HG03196 (cell line): ENCODE results near the gene LHCGR.
A peak's percentile ranks its signal among the peaks of the same experiment; 100 is the strongest.
"Not testable (repeated sequence)": the region's sequence is repeated elsewhere in the genome, so short reads cannot be mapped to it uniquely, and the experiment has no call there.

ENCODE experiments used
- ATAC-seq: cut with Tn5 transposase; IDR thresholded peaks from one replicate; pipeline ENCODE4 v1.9.1; 2021; ENCODE audit not compliant: unreplicated experiment

Gene LHCGR

DNA sequence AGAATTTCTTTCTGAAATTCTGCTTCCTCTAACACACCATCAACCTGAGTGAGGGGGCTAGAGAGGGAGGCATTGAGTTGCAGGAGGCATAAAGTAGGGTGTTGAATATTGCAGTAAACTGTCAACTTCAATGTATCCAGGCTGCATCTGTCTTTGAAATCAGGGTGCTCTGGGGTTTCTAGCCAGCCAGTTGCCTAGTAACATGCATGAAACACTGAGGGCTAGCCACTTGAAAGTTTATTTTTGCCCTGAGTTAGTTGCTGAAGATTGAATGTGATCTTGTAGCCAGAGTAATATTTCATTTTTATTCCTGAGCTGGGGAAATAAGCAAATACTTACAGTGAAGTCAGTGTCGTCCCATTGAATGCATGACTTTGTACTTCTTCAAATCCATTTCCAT lies 41.9 kb downstream of the LHCGR start:
- ATAC-seq, result no peak

DNA sequence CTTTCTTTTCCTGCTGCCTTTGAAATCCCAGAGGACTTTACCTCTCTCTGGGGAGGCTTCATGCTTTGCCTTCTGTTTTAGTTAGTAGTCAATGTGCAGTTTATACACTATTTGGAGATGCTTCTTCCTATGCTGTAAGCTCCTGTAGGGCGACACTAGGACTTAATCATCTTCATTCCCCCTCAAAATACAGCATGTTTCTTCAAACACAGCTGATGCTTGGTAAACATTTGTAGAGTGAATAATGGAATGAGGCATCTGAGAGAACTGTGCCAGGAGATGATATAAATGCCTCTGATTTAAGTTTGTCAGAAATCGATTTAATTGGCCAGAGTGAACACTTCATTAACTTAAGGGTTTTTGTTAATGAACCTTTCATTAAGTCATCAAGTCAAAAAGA lies 43.4 kb downstream of the LHCGR start:
- ATAC-seq, result no peak

DNA sequence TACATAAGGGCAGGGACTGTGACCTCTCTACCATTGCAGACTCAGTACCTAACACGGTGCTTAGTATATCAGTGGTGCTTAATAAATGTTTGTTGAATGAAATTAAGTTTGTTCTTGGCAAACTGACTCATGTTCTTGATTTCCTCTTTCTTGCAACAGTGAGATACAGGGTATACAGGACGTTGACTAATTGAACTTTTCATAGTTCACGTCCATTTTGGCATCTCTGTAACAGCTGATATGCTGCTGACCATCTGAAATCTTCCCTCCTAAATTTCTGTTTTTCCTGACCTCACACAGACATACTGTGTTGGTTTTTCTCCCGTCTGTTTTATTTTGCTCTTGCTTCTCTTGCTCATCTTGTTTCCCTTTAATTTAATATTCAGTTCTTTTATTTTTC lies 44.2 kb downstream of the LHCGR start:
- ATAC-seq, result no peak

DNA sequence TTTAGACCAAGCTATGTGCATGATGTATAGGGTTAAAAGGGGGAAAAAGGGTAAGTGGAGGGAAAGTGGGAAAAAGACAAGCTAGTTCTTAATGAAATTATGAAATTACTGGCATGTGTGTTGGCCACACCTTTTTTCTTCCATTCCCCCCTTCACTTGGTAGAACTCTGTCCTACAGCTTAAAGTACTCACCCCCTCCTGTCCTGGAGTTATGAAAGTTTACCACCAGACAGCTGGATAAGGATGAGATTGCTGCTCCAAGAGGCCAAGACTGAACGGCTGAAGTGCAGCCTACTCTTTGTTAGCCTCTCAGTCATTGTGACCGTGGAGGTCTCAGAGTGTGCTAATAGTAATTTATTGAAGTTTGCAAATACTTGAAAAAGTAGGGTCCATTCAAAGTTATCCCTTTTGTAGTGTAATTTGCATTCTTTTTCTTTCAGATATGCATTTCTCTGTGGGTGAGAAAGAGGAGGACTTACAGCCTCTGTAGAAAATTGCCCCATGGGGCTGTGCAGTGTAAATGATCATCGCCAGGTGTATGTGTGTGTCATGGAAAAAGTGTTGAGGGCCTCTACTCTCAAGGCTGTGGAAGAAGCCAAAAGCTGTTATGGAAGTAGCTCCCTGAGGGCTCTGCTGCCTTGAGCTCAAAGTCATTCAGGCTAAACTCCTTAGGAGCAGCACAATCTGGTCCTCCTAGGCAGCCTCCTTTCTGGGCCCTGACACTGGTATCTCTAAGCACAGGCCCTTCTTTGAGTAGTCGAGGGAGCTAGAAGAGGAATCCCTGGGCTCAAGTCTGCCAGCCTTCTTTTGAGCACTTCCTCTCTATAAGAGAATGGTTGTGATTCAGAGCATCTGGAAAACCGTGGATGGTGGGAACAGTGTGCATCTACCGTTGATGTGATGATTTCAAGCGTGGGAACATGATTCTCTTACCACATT lies 46.2 kb downstream of the LHCGR start:
- ATAC-seq, result no peak

DNA sequence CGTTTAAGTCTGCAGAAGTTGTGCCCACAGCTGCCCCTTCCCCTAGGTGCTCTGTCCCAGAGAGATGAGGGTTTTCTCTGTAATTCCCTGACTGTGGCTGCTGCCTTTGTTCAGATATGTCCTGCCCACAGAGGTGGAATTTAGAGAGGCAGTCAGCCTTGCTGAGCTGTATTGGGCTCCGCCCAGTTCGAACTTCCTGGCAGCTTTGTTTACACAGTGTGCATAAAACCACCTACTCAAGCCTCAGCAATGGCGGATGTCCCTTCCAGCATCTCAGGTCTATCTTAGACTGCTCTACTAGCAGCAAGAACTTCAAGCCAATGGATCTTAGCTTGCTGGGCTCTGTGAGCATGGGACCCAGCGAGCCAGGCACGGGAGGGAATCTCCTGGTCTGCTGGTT lies 48.1 kb downstream of the LHCGR start:
- ATAC-seq, result no peak

DNA sequence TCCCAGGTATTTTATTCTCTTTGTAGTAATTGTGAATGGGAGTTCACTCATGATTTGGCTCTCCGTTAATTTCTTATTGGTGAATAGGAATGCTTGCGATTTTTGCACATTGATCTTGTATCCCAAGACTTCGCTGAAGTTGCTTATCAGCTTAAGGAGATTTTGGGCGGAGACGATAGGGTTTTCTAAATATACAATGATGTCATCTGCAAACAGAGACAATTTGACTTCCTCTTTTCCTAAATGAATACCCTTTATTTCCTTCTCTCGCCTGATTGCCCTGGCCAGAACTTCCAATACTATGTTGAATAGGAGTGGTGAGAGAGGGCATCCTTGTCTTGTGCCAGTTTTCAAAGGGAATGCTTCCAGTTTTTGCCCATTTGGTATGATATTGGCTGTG lies 51.9 kb downstream of the LHCGR start:
- ATAC-seq, result not testable (repeated sequence)

DNA sequence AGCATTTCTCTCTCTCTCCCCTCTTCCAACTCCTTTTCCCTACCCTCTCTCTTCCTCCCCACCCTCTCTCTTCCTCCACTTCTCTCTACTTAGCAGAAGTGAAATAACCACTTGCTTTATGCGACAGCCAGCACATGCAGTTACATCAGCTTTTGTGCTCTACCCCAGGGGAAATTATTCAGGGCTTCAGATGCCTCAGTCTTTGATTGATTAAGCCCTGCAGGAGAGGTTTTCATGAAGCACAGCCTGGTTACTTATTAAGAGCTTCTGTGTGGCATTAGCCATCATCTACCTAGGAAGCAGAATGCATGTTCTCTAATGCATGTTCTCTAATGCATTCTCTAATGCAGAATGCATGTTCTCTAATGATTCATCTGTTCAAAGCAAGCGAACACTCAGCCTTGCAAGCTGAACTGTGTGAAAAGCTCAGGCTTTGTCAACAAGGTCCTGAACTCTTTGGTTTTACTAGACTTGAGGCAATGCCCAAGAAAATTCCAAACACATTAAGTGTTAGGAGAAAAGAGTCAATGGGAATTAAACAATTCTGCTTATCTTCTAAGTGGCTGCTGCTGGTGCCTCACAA lies 56.1 kb downstream of the LHCGR start:
- ATAC-seq, result no peak

DNA sequence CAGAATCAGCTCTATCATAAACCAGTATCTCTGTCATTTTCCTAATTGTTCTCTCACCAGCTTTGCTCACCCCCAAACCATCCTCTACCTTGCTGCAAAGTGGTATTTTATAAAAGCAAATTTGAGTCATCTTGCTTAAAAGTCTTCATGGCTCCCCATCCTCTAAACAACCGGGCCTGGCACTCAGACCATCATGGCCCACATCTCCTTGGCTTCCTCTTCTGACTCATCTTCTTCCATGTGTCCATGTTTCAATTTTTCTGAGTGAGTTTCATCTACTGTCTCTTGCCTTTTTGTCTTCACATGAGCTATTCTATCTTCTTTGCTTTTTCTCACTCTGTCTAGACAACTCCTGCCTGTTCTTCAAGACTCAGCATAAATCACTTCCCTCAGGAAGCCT lies 58.6 kb downstream of the LHCGR start:
- no peak for ATAC-seq

DNA sequence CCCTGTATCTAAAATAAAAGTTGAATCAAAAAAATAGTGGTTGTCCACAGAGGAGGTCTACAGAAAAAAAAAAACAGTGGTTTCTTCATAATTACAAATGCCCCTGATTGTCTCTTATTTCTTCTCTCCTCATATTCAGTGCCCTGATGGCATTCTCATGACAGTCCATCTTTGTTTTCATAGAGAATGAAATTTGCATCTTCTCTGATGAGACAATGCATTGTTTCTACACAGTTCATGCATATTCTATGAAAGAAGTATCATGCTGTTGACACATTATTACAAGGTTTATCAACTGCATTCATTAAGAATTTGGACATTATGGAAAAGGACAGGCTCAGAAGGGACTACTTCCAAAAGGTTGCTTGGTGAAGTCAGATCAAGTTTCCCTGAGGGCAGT lies 59.5 kb downstream of the LHCGR start:
- no peak for ATAC-seq

DNA sequence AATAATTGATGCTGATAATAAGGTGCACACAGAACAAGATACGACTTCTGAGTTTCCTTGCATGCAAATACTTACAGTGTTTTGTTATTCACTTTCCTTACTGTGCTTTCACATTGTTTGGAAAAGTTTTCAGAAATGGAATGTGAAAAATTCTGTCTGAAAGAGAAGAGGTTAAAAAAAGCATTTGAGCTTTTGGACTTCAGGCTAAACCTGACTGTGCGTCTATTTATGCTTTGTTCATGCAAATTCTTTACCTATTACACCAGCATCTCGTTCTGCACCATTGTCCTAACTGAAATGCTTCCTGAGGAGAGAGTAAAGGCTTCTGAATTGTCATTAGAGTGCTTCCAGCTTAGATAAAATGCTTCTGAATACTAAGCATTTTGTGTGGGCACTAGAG lies 61.4 kb downstream of the LHCGR start:
- no peak for ATAC-seq

DNA sequence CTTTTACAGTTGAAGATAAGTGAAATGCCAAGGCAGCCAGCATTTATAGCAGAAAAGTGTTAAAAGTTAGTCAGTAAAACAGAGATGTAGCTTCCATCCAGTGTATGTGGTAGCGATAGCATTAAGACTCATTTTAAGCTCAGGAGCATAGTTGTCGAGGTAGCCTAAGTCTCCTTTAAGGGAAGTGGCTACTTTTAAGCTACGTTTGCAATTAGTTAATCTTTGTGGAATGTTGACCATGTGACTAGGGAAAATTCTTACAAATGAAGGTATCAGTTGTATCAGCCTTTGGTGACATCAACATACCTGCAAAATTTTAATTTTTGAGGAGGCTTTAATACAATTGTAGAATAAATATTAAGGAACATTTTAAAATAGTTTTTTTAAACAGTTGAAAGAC lies 61.9 kb downstream of the LHCGR start:
- ATAC-seq, result no peak

DNA sequence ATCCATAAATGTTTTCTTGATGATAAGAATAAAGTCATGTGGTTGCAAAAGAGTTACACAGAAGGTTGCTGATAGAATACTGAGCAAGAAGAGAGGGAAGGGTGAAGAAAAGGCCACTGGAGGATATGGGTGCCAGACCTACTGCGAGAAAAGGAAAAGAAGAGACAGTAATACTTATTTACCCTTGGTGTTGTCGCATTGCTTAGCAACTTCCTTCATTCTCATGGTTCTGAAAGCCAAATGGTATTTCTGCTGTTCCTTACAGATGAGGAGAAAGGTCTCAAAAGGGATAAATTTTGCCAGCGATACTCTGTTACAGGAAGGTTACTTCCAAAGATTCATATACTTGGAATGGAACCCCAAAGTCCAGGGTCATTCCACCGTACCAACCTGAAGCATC lies 62.5 kb downstream of the LHCGR start:
- no peak for ATAC-seq

DNA sequence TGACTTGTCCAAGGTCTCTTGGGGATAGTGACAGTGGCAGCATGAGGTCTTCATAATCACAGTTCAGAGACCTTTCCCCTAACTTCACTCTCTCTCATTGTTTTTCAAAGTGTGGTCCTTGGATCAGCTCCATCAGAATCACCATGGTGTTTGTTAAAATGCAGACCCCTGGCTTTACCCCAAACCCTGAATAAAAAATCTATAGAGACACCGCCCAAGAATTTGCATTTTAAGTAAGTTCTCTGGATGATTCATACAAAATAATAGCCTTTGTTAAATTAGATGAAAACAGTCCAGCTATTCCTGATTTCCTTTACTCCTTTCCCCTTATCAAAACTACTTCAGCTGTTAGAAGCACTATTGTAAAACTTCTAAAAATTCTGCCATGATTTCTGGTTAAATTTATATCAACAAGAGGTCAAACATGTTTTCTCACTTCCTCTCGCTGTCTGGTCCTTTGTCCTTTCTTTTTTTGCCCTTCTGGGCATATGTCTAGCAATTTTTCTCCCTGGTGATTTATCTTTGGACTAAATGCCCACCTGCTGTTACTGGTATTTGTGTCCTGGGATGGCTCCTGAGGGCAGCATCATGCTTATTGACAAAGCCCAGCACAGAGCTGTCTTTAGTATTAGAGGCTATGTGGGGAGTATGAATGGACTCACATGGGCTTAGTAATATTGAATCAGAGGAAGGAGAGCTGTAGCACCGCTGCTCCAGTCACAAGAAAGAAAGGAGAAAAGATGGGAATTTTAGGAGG lies 63.4 kb downstream of the LHCGR start:
- ATAC-seq, result no peak

DNA sequence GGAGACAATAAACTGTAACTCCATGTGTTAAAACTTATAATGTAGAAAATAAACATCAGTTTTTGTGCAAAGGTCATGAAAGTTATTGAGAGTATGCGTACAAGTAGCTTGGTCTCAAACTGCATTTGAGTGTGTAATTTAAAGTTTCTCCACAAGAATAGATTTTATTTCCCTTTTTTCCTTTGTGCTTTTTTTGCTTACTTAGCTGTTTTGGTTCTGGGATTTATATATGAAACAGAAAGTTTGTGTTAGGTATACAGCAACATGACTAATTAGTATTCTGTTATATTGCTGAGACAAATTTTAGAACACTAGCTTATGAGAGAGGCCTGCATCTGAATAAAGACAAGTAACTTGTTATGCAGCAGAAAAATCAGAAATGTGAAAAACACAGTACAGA lies 70.4 kb downstream of the LHCGR start:
- ATAC-seq, result no peak

DNA sequence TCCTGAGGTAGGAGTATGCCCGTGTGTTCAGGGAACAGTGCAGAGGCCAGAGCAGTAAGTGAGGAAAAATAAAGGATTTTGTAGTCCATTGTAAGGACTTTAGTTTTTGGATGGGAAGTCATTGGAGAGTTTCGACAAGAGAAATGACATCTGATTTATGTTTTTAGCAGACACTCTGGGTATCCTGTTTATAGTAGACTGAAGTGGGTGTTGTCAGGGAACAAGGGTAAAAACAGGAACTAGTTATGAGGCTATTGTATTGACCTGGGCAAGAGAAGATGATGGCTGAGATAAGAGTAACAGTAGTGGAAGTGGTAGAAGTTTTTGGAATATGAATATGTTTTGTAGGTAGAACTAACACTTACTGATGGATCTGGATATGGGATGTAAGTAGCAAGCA lies 78.1 kb downstream of the LHCGR start:
- no peak for ATAC-seq

DNA sequence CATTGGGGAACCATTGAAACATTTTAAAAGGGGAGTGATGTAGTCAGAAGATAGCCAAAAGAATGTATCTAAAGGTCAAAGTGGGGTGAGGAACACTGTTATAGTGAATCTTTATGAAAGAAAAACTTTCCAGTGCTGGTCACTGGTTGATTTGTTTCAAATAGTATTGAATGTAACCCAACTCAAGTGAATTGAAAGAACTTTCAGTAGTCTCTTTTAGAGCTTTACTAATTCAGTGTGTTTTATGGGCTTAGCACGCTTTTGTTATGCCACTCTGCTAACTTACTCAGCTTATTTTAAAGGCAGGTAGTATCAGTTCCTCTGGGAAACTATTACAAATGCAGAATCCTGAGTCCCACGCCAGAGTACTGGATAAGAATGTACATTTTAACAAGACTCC lies 80.6 kb downstream of the LHCGR start:
- ATAC-seq, result no peak

DNA sequence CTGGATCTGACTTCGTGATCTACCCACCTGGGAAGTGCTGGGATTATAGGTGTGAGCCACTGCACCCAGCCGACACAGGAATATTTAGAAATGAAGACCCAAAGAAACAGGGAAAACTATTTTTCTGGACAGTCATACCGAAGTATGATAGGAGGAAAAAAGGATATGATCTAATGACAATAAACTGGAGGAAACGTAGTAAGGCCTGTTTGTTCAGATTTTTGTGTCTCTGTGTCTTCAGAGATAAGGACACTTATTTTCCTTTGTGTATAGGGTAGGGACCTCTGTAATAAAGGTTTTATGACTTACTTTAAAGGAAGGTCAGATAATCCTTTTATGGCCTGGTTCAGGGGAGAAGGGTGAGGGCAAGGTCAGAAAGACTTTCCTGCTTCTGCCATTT lies 81.9 kb downstream of the LHCGR start:
- no peak for ATAC-seq

DNA sequence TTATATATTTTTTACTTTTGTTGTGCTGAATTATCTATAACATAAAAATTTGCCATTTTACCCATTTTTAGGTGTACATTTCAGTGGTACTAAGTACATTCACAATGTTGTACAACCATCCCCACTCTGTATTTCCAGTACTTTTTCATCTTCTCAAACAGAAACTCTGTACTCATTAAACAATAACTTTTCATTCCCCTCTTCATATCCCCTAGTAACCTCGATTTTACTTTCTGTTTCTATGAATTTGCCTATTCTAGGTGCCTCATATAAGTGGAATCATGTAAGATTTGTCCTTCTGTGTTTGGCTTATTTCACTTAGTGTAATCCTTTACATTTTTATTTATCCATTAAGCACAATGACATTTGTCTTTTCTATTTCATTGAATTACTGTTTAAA lies 86.5 kb downstream of the LHCGR start:
- peak; percentile 95 for ATAC-seq

DNA sequence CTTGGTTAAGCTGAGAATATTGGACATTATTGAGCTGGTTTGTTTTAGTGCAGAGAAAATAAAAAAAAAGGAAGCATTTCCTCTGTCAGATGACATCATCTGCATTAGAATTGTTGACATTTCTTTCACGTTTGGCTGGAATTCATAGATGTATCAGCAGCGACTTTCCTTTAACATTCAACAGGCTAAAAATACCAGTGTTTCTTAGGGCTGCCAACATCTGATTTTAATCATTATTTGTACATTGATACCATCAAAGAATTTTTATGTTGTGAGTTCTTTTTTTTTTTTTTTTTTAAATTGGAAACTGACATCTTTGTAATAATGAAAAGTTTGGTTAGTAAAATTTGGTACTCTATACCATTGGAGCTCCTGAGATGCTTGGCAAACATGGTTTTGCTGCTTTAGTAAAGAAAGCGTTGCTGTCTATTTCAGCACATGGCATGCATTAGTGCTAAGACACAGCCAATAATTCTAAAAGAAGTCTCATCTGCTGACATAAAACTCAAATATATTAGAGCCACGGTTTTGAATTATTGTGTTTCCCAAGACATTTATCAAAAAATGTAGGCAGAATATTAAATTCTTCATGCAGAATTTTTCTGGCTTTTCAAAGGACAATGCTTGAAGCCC lies 104.2 kb downstream of the LHCGR start:
- no peak for ATAC-seq

DNA sequence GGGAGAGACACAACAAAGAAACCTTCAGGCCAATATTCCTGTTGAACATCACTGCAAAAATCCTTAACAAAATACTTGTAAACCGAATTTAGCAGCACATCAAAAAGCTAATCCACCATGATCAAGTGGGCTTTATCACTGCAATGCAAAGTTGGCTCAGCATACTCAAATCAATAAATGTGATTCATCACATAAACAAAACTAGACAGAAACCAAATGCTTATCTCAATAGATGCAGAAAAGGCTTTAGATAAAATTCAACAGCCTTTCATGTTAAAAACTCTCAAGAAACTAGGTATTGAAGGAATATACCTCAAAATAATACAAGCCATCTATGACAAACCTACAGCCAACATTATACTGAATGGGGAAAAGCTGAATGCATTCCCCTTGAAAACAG lies 117.3 kb downstream of the LHCGR start:
- no peak for ATAC-seq
